ENCODE results near the gene ANKRD63. TPM values are rescaled to one million over a fixed set of nuclear protein-coding genes. Genes with fewer than 3 reads are reported as not detected.

The ANKRD63 gene
- total RNA-seq, 2 donors from 2014 or later: not detected

DNA sequence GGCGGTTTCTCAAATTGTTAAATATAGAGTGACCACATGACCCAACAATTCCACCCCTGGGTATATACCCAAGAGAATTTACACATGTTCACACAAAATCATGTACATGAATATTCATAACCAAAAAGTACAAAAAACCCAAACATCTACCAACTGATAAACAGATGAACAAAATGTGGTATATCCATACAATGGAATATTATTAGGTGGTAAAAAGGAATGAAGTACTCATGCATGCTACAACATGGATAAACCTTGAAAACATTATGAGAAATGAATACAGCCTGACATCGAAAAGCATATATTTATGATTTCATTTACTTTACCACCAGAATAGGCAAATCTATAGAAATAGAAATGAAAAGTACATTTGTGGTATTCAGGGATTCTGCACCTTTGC is 17.5 kb upstream of the ANKRD63 start:
- ATAC-seq (ENCODE audit: insufficient number of reproducible peaks, low FRiP score, low read depth): no peak
- Histone ChIP-seq H3K27ac (no peak overlapping the region), H3K4me1 (ENCODE audit: control insufficient read depth in 1 of 2, low read depth in 2 of 2) (no peaks in the 10 kb centered on the region), H3K4me3 (no peak overlapping the region), H3K36me3 (no peaks in the 10 kb centered on the region), H3K27me3 (replicated peaks; ENCODE audit: insufficient read depth) (no peaks in the 10 kb centered on the region), H3K9me3 (no peaks in the 10 kb centered on the region)
- DNase-seq (ENCODE audit: low spot score): no peak
- TF ChIP-seq, protein P1, sequence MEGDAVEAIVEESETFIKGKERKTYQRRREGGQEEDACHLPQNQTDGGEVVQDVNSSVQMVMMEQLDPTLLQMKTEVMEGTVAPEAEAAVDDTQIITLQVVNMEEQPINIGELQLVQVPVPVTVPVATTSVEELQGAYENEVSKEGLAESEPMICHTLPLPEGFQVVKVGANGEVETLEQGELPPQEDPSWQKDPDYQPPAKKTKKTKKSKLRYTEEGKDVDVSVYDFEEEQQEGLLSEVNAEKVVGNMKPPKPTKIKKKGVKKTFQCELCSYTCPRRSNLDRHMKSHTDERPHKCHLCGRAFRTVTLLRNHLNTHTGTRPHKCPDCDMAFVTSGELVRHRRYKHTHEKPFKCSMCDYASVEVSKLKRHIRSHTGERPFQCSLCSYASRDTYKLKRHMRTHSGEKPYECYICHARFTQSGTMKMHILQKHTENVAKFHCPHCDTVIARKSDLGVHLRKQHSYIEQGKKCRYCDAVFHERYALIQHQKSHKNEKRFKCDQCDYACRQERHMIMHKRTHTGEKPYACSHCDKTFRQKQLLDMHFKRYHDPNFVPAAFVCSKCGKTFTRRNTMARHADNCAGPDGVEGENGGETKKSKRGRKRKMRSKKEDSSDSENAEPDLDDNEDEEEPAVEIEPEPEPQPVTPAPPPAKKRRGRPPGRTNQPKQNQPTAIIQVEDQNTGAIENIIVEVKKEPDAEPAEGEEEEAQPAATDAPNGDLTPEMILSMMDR (IDR thresholded peaks at IDR 0.05): no peak

DNA sequence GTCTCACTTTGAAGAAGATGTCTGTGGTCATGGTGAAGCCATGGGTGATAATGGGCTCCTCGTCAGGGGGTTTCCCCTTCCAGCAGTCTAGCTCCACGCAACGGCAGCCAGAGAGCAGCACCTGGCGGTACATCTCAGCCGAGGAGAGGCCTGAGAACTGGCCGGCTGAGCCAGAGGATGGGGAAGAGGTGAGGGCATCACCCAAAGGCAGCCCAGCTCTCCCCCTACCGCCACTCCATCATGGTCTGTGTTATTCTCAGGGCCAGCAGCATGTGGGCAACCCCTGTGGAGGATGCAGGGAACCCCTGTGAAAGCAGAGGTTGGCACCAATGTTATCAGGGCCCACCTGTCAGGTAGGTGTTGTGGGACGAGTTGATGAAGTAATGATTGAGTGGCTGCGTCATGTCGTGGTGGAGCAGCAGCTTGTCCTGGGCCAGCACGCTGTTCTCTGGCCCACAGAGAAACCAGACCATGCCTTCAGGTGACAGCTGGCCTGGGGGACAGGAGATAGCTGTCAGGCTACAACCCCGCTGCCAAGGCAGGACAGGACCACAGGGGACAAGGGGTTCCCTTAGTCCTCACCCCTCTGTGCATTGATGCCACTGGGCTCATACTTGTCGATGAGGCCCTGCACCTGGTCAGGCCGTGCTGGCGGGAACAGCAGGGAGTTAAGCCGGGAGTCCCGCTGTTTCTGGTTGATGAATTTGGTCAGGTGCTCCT is 15.5 kb upstream of the ANKRD63 start:
- no peak overlapping the region for H3K27ac ChIP-seq
- H3K27me3 ChIP-seq (replicated peaks; ENCODE audit: insufficient read depth): no peaks in the 10 kb centered on the region
- ATAC-seq (ENCODE audit: insufficient number of reproducible peaks, low FRiP score, low read depth) (no peak), DNase-seq (ENCODE audit: low spot score) (no peak)
- H3K4me3 ChIP-seq: no peak overlapping the region
- TF ChIP-seq, protein P1 (IDR thresholded peaks at IDR 0.05): no peak
- H3K36me3 ChIP-seq: no peaks in the 10 kb centered on the region
- no peaks in the 10 kb centered on the region for H3K9me3 ChIP-seq
- H3K4me1 ChIP-seq (ENCODE audit: control insufficient read depth in 1 of 2, low read depth in 2 of 2): no peaks in the 10 kb centered on the region

DNA sequence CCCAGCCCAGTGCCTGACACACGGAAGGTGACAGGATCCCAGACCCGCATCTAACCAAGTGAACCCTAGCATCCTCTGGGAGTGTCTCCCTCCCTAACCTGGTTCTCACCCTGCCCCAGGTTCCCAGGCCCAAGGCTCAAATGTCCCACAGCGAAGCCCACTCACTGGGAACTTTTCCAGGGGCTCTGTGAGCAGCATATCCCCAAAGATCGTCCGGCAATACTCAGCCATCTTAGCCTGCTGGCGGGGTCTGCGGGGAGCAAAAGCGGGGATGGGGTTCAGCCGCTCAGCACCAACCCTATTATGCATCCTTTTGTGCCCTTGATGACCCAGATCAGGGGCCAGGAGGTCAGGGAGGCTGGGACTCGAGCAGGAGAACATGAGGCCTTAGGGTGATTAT is 14.5 kb upstream of the ANKRD63 start:
- Histone ChIP-seq H3K36me3 (no peaks in the 10 kb centered on the region), H3K27ac (no peak overlapping the region), H3K4me3 (no peak overlapping the region), H3K27me3 (replicated peaks; ENCODE audit: insufficient read depth) (no peaks in the 10 kb centered on the region), H3K4me1 (ENCODE audit: control insufficient read depth in 1 of 2, low read depth in 2 of 2) (no peaks in the 10 kb centered on the region), H3K9me3 (no peaks in the 10 kb centered on the region)
- TF ChIP-seq, protein P1 (IDR thresholded peaks at IDR 0.05): no peak
- ATAC-seq (ENCODE audit: insufficient number of reproducible peaks, low FRiP score, low read depth) (no peak), DNase-seq (ENCODE audit: low spot score) (no peak)

DNA sequence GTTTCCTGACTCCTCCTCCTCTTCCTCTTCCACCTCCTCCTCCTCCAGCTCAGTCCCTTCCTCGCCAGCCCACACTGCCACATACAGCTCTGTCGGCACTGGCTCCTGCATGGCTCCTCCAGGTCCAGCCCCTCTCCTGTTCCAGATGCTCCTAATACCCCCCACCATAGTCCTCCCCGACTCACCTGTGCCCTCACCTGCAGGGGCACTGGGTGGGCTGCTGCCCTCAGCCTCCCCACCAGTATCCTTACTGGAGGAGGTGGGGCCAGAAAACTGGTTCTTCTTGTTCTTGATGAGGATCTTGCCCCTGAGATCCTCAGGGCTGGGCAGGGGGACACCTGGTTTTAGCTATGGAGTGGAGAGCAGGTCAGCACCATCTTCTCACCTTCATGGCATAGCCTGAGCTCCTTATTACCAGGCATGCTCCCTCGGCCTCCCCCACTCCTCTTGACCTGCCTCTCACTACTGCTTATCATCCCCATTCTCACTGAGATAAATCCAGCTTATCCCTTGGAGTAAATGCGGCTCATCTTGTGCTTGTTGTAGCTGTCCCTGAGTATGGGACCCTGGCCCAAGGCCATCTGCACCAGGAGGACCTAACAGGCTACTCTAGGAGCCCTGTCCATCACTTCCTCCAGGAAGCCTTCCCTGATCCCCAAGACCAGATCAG is 13.8 kb upstream of the ANKRD63 start:
- DNase-seq (ENCODE audit: low spot score) (no peak), ATAC-seq (ENCODE audit: insufficient number of reproducible peaks, low FRiP score, low read depth) (no peak)
- no peaks in the 10 kb centered on the region for H3K27me3 ChIP-seq (replicated peaks; ENCODE audit: insufficient read depth)
- H3K36me3 ChIP-seq: no peaks in the 10 kb centered on the region
- H3K4me3 ChIP-seq: no peak overlapping the region
- no peaks in the 10 kb centered on the region for H3K9me3 ChIP-seq
- H3K4me1 ChIP-seq (ENCODE audit: control insufficient read depth in 1 of 2, low read depth in 2 of 2): no peaks in the 10 kb centered on the region
- TF ChIP-seq, protein P1 (IDR thresholded peaks at IDR 0.05): no peak
- no peak overlapping the region for H3K27ac ChIP-seq

DNA sequence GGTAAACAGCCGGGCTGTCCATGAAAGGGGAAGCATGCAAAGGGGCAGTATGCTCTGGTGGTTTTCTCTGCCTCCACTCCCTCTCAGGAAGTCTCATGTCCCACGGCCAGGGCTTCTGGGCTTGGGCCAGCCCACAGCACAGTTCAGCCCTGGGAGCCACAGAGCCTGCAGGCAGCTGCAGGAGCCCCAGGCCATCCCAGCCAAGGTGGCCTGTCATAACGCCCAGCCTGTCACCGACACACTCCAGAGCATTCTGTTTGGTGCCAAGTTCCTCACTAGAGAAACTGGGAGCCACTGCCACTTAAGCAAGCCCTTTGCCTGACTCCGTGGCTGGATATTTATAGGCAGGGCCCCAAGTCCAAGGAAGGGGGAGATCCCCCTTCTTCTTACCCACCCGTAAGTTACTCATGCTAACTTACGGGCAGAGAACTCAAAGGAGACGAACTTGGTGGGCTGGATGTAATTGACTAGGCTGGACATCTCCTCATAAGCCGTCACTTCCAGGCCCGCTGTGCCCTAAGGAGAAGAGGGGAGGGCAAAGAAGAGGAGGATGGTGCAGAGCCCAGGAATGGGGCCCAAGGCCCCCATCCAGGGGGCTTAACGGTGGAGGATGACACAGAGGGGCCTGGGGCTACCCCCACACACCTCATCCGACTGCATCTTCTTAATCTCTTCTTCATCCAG is 13.2 kb upstream of the ANKRD63 start:
- H3K4me1 ChIP-seq (ENCODE audit: control insufficient read depth in 1 of 2, low read depth in 2 of 2): peaks cover 0 to 1% of the 10 kb centered on the region in 2 donors
- no peak overlapping the region for H3K4me3 ChIP-seq
- H3K36me3 ChIP-seq: no peaks in the 10 kb centered on the region
- DNase-seq (ENCODE audit: low spot score) (no peak), ATAC-seq (ENCODE audit: insufficient number of reproducible peaks, low FRiP score, low read depth) (no peak)
- H3K9me3 ChIP-seq: no peaks in the 10 kb centered on the region
- TF ChIP-seq, protein P1 (IDR thresholded peaks at IDR 0.05): no peak
- no peaks in the 10 kb centered on the region for H3K27me3 ChIP-seq (replicated peaks; ENCODE audit: insufficient read depth)
- no peak overlapping the region for H3K27ac ChIP-seq

Data from thoracic aorta (tissue), 2 donors.